T47D (cell line): ENCODE results near the gene RASSF8.

Experiments used
- DNase-seq, 2 experiments: peaks; one replicate each; pipeline versions ENCODE4 v3.0.0 to v3.0.0-alpha.2; 2011 to 2012; ENCODE audit warnings: low read depth in 1 of 2, low spot score in 1 of 2
- JUND ChIP-seq: IDR thresholded peaks from 2 replicates; pipeline ENCODE4 v1.6.1; 2012; ENCODE audit warnings: low read depth
- in situ Hi-C: cut with HindIII; loops from 2 replicates; pipeline ENCODE4 v1.10.0; 2016; ENCODE audit warnings: low sequenced_read_pairs, low pct_unique_long_range_greater_than_20kb

The RASSF8 gene

DNA sequence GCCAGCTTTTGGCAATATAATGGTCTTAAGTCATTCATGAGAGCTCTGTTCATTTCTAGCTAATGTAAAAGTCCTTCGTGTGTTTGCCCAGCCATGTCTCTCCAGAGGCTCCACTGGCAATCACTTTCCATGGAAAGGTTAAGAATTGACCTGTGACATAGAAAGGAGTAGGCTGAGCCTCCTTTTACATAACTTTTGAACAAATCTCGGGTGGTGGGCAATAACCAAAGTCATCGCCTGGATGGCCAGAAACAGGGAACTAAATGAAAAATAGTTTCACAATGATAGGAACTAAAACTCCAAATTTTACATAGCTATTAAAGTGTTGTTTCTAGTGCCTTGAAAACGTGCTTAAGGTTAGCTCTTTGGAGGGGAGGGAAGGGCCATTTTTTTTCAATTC lies 159.8 kb downstream of the RASSF8 start:
- TF ChIP-seq JUND: no peak

GRCh38 chr12:26119391-26119989 lies 161.0 kb downstream of the RASSF8 start:
- peak; percentile 67 to 73 for DNase-seq
- in situ Hi-C loops: no loop called here
- no peak for TF ChIP-seq JUND

More for the DNA sequence above, 159.8 kb downstream of the RASSF8 start:
- no peak for DNase-seq
- in situ Hi-C loops: no loop called here

GRCh38 chr12:26120561-26121274 lies 162.2 kb downstream of the RASSF8 start:
- in situ Hi-C loops: no loop called here
- DNase-seq: no peak
- no peak for TF ChIP-seq JUND

GRCh38 chr12:26121323-26122060 lies 163.0 kb downstream of the RASSF8 start:
- in situ Hi-C loops: no loop called here
- no peak for TF ChIP-seq JUND
- peak in 1 of 2 experiments; percentile 31 for DNase-seq

GRCh38 chr12:26122061-26122680 lies 163.7 kb downstream of the RASSF8 start:
- DNase-seq: peak in 1 of 2 experiments; percentile 37
- in situ Hi-C loops: no loop called here
- no peak for TF ChIP-seq JUND

- DNase-seq: peak in 1 of 2 experiments; percentile 35
- TF ChIP-seq JUND: no peak
- in situ Hi-C loops: no loop called here
Measured at GRCh38 chr12:26122681-26123481, 164.4 kb downstream of the RASSF8 start.

GRCh38 chr12:26123482-26123980 lies 165.0 kb downstream of the RASSF8 start:
- no peak for TF ChIP-seq JUND
- in situ Hi-C loops: no loop called here
- DNase-seq: no peak

GRCh38 chr12:26124446-26125399 lies 166.2 kb downstream of the RASSF8 start, which contains the start of gene BHLHE41:
Gene BHLHE41, minus strand, starts transcription at chr12:26125037. Its CDS starts 258 bp downstream, at chr12:26124779.
- in situ Hi-C loops: no loop called here

DNA sequence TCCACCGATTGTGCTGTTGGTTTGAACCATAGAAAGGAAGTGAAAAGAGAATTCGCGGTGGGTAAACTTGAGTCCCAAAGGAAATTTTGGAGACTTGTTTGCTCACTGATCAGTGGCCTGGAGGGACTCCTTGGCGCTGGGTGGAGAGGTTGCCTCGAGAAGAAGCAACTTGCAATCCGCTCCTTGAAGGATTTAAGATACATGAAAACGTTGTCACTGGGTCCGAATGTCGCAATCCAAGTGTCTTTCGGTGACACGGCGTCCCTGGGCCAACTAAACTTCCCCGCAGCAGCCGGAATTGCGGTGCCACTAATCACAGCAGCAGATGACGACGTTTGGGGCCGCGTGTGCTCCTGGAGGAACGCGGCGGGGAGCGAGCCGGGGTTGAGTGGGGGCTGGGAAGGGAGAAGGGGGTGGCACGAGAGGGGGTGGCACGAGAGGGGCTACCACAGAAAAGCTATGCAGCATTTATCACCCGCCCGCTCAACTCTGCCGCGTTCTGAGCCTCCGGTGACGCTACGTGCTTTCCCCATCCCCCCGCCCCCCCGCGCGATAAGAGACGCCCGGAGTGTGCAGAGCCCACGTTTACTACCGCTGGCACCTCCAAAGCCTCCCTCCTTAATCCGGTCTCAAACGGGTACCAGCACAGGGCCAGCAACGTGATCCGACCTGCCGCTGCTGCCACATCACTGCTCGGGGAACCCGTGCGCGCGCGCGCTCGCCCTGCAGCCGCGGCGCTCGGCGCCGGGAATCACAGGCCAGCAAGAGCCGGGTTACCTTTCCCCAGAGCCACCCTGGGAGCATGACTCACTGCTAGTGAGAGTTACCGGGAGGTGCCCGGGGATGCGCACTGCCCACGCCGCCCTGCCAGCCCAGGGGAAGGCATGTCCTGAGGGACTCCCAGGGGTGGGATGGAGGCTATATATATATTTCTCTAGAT lies 167.2 kb downstream of the RASSF8 start:
- peak; percentile 70 to 73 for DNase-seq
- in situ Hi-C loops: no loop called here
- TF ChIP-seq JUND: no peak

More at GRCh38 chr12:26124446-26125399, 166.2 kb downstream of the RASSF8 start, which contains the start of gene BHLHE41:
- TF ChIP-seq JUND: no peak
- peak; percentile 21 to 41 for DNase-seq
